ENCODE results near the gene YWHAB.

The YWHAB gene

DNA sequence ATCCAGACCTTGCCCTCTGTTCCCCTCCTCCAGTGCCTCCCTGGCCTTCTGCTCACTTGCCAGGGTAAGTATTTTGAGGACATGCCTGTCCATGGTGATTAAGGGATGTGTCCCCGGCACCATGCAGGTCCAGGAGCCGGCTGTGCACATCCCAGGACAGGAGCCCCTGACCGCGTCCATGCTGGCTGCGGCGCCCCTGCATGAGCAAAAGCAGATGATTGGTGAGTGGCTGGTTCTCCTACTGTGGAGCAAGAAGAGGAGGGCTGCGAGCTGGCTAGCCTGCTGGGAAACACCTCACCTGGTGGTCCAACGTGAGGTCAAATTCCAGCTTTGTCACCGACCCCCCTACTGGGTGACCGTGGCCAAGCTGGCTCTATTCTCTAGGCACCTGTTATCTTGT, 51.0 kb downstream of the YWHAB start:
- Histone ChIP-seq H3K9me2 (replicated peaks; ENCODE audit: insufficient read depth, low read length) (no peaks in the 10 kb centered on the region), H3K9me3 (ENCODE audit: insufficient read depth, low read length) (no peaks in the 10 kb centered on the region), H3K27me3 (ENCODE audit: low read length) (no peaks in the 10 kb centered on the region), H3K79me2 (ENCODE audit: insufficient read depth, low read length) (no peaks in the 10 kb centered on the region), H3K27ac (ENCODE audit: low read depth, low read length) (no peak overlapping the region), H3K9ac (ENCODE audit: low read length) (no peak overlapping the region), H2AFZ (ENCODE audit: low read depth, low read length, severe bottlenecking) (no peak overlapping the region), H3K4me3 (ENCODE audit: insufficient read depth, low read length, poor library complexity, severe bottlenecking) (no peak overlapping the region), H3K36me3 (ENCODE audit: low read length) (no peaks in the 10 kb centered on the region), H3K4me2 (ENCODE audit: low read depth, low read length, poor library complexity, severe bottlenecking) (no peak overlapping the region), H4K20me1 (ENCODE audit: low read depth, low read length) (no peaks in the 10 kb centered on the region), H3F3A (ENCODE audit: insufficient read depth) (no peaks in the 10 kb centered on the region)
- TF ChIP-seq EZH2phosphoT487 (conservative IDR thresholded peaks at IDR 0.05; ENCODE audit: low read length): no peak
- TF ChIP-seq, protein P1, sequence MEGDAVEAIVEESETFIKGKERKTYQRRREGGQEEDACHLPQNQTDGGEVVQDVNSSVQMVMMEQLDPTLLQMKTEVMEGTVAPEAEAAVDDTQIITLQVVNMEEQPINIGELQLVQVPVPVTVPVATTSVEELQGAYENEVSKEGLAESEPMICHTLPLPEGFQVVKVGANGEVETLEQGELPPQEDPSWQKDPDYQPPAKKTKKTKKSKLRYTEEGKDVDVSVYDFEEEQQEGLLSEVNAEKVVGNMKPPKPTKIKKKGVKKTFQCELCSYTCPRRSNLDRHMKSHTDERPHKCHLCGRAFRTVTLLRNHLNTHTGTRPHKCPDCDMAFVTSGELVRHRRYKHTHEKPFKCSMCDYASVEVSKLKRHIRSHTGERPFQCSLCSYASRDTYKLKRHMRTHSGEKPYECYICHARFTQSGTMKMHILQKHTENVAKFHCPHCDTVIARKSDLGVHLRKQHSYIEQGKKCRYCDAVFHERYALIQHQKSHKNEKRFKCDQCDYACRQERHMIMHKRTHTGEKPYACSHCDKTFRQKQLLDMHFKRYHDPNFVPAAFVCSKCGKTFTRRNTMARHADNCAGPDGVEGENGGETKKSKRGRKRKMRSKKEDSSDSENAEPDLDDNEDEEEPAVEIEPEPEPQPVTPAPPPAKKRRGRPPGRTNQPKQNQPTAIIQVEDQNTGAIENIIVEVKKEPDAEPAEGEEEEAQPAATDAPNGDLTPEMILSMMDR (IDR thresholded peaks at IDR 0.05; ENCODE audit: insufficient read depth, low read length, poor library complexity, severe bottlenecking): no peak

DNA sequence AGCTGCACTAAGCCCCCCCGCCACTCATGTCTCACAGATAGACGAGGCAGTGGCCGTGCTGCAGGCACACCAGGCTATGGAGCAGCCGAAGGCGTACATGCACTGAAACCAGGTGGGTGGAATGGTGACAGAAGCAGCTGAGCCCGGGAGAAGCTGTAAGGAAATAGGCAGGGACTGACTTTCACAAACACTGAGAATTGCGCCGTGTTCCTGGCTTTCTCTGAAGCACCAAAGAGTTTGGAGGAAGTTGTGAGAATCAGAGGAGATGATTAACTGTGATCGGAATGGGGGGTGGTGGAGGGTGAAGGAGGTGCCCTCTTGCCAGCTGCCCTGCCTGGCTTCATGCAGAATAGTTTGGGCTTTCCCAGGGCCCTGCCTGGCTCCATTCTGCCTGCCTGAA, 53.1 kb downstream of the YWHAB start:
- H2AFZ ChIP-seq (ENCODE audit: low read depth, low read length, severe bottlenecking): no peak overlapping the region
- no peaks in the 10 kb centered on the region for H4K20me1 ChIP-seq (ENCODE audit: low read depth, low read length)
- no peak overlapping the region for H3K4me2 ChIP-seq (ENCODE audit: low read depth, low read length, poor library complexity, severe bottlenecking)
- no peaks in the 10 kb centered on the region for H3K9me3 ChIP-seq (ENCODE audit: insufficient read depth, low read length)
- H3F3A ChIP-seq (ENCODE audit: insufficient read depth): no peaks in the 10 kb centered on the region; the same call in 1 of the 2 replicates
- TF ChIP-seq, protein P1 (IDR thresholded peaks at IDR 0.05; ENCODE audit: insufficient read depth, low read length, poor library complexity, severe bottlenecking): no peak
- TF ChIP-seq EZH2phosphoT487 (conservative IDR thresholded peaks at IDR 0.05; ENCODE audit: low read length): no peak
- H3K36me3 ChIP-seq (ENCODE audit: low read length): 0 out of 2 replicates have a peak, but pooled peaks cover 3% of the 10 kb centered on the region
- H3K27me3 ChIP-seq (ENCODE audit: low read length): no peaks in the 10 kb centered on the region
- no peaks in the 10 kb centered on the region for H3K9me2 ChIP-seq (replicated peaks; ENCODE audit: insufficient read depth, low read length)
- H3K4me3 ChIP-seq (ENCODE audit: insufficient read depth, low read length, poor library complexity, severe bottlenecking): no peak overlapping the region
- H3K79me2 ChIP-seq (ENCODE audit: insufficient read depth, low read length): no peaks in the 10 kb centered on the region
- H3K27ac ChIP-seq (ENCODE audit: low read depth, low read length): no peak overlapping the region
- no peak overlapping the region for H3K9ac ChIP-seq (ENCODE audit: low read length)

DNA sequence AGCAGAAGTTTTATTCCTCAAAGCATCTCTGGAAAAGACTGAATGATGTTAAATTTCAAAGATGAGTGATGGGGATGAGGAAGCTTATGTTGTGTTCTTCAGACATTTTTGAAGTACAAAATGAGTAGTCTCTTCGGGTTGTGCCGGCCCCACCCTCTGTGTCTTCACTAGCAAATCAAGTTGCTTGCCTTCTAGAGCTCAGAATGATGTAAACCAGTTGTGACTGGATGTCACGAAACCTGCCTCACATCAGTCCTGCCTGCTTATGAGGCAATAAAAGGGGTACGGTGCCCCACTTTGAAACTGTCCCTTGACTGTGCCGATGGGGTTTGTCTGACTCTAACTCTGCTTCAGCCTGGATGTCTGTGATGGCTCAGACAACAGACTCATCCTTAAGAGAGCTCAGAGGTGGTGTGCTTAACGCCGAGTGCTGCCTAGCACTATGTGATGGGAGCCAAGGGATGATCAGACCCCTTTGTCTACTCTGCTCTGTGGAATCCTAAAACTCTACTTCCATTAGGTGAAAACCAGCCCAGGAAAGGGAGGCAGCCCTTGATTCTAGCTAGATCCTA, 55.7 kb downstream of the YWHAB start:
- TF ChIP-seq EZH2phosphoT487 (conservative IDR thresholded peaks at IDR 0.05; ENCODE audit: low read length): no peak
- TF ChIP-seq, protein P1 (IDR thresholded peaks at IDR 0.05; ENCODE audit: insufficient read depth, low read length, poor library complexity, severe bottlenecking): no peak
- H3K27ac ChIP-seq (ENCODE audit: low read depth, low read length): no peak overlapping the region
- no peaks in the 10 kb centered on the region for H3K79me2 ChIP-seq (ENCODE audit: insufficient read depth, low read length)
- H3K36me3 ChIP-seq (ENCODE audit: low read length): peaks cover 13% of the 10 kb centered on the region; the same call in 1 of the 2 replicates
- no peaks in the 10 kb centered on the region for H3K27me3 ChIP-seq (ENCODE audit: low read length)
- H2AFZ ChIP-seq (ENCODE audit: low read depth, low read length, severe bottlenecking): no peak overlapping the region
- no peak overlapping the region for H3K4me3 ChIP-seq (ENCODE audit: insufficient read depth, low read length, poor library complexity, severe bottlenecking)
- H3K9me3 ChIP-seq (ENCODE audit: insufficient read depth, low read length): no peaks in the 10 kb centered on the region
- no peaks in the 10 kb centered on the region; the same call in 1 of the 2 replicates for H3F3A ChIP-seq (ENCODE audit: insufficient read depth)
- H3K4me2 ChIP-seq (ENCODE audit: low read depth, low read length, poor library complexity, severe bottlenecking): no peak overlapping the region
- no peaks in the 10 kb centered on the region for H4K20me1 ChIP-seq (ENCODE audit: low read depth, low read length)
- no peaks in the 10 kb centered on the region for H3K9me2 ChIP-seq (replicated peaks; ENCODE audit: insufficient read depth, low read length)
- no peak overlapping the region for H3K9ac ChIP-seq (ENCODE audit: low read length)

Data from SU-DHL-6 (cell line).